NCI-H510A (cell line): Measurements from ENCODE around the gene CD1E.
A peak's percentile ranks its signal among the peaks of the same experiment; 100 is the strongest.
"Not testable (repeated sequence)": the region's sequence is repeated elsewhere in the genome, so short reads cannot be mapped to it uniquely, and the experiment has no call there.

Experiments
- DNase-seq: peaks from one replicate; lab custom pipeline; 2025; lab: John Stamatoyannopoulos, UW

CD1E gene

DNA sequence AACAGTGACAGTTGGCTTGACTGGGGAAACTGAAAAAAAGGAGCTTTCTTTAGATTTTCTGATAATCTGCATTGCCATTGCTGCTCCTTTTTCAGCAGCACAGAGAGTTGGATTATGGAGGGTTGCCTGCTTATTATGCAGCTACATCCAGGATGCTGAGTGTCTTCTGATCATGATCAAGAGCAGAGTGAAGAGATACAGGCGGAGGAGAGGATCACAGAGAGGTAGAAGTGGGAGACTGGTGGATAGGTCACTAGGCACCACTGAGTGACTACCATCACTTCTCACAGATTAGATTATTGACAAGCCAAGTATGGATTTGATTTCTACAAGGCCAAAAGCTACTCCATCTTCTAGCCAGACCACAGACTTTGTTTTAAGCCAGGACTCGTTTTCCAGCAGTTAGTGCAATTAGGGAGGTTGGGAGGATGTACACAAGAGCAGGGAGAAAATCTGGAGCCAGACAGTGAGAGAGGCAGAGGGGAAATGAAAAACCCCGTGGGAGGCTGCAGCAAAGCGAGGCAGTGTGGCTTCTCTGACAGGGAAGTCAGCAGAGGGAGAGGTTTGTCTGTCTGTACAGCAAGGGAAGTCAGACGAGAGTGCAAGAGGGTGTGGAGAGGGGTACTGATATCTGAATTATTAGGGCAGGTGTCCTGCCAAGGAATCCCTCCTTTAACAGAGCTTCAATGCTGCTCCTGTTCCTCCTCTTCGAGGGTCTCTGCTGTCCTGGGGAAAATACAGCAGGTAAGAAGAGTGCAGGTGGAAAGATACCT is at the start of gene CD1E:
Gene CD1E (plus strand): TSS at position 592 of the 773 bp plus-strand sequence. CDS start 95 bp downstream, at position 687.
- DNase-seq: no peak

DNA sequence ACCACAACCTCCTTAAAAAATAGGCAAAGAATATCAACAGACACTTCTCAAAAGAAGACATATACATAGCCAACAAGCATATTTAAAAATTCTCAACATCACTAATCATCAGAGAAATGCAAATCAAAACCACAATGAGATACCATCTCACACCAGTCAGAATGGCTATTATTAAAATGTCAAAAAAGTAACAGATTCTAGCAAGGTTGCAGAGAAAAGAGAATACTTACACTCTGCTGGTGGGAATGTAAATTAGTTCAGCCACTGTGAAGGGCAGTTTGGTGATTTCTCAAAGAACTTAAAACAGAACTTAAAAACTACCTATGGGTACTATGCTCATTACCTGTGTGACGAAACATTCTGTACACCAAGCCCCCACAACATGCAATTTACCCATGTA is 43.1 kb upstream of the CD1E start:
- DNase-seq: no peak

DNA sequence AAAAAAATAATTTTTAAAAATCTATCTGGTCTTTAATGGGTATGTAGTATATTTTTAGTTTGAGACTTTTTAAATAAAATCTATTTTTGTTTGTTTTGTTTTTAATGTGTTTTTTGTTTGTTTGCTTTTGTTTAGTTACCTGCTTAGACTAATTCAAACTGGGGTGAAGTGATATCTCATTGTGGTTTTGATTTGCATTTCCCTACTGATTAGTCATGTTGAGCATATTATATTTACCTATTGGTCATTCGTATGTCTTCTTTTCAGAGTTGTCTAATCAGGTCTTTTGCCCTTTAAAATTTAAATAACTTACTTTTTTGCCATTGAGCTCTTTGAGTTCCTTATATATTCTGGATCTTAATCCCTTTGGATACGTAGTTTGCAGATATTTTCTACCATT is 42.6 kb upstream of the CD1E start:
- DNase-seq: no peak

DNA sequence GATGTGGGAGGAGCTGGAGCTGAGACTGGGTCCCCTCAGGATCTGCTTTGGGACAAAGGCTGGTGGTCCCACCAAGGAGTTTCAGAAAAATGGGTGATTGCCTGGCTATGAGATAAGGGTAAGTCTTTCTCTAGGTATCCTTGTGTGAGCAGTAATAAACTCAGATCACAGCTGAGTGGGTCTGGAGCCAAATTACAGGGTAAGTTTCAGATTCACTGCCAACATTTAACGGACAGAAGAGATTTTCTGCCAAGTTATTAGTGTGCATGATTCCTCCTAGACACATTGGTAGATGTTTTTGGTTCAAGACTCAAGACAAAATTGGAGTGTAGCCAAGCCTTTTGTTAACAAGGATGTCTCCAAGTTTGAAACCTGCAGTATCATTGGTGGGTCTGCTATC is 29.8 kb upstream of the CD1E start:
- no peak for DNase-seq

DNA sequence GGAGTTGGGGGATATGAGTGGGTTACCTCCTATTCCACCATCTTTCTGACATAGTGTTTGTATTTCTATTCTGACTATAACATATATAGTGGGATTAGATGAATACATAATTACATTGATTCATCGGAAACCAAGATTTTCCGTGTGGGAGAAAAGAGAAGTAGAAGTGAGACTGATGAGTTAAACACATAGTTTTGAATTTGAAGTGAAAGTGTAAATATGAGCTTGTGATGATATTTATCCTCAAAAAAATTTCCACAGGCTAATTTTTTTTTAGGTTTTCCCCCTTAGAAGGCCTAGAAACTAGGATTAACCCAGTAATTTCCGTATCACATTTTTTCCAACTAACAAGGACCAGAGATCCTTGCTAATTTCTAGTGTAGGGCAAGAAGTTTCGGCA is 29.3 kb upstream of the CD1E start:
- no peak for DNase-seq

DNA sequence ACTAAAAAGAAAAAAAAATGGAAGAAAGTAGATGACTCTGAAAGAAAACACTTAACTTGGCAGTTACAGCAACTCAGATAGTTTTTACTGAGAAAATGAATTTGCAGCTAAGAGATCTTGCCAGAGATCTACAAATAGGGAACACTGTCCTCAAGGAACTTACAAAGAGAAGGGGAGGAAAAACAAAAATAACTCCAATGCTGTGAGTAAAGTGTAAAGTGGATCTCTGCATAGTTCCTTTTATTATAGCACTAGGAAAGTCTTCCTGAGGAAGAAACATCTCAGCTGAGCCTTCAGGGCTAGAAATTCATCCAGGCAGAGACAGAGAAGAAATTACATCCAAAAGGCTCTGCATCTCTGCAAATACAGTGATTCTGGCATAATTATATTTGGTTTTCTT is 26.2 kb upstream of the CD1E start:
- no peak for DNase-seq

DNA sequence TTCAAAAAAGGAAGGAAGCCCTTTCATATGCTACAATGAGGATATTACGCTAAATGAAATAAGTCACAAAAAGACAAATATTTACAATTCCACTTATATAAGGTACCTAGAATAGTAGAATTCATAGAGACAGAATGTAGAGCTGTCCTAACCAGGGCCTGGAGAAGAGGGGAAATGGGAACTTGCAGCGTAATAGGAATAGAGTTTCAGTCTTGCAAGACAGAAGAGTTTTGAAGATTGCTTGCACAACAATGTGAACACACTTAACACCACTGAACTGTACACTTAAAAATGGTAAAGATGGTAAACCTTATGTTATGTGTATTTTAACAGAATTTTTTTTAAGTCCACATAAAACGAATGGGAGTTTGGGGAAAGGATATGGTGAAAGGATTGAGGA is 25.3 kb upstream of the CD1E start:
- DNase-seq: no peak

DNA sequence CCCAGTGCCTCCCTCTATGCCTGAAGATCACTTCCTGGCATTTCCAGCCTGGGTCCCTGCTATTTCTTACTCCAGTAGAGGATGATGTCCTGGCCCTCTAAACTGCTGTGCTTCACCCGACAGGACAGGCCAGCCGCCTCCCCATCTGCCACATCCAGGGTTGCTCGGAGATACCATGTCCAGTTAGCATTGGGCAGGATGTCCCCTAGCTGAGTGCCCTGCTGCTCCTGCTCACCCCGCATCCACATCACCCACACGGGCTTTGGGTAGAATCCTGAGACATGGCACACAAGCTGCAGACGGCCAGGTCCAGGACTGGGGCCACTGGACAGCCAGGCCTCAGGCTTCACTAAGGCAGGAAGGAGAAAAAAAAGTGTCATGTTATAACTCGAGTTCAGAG is 24.4 kb upstream of the CD1E start:
- no peak for DNase-seq

DNA sequence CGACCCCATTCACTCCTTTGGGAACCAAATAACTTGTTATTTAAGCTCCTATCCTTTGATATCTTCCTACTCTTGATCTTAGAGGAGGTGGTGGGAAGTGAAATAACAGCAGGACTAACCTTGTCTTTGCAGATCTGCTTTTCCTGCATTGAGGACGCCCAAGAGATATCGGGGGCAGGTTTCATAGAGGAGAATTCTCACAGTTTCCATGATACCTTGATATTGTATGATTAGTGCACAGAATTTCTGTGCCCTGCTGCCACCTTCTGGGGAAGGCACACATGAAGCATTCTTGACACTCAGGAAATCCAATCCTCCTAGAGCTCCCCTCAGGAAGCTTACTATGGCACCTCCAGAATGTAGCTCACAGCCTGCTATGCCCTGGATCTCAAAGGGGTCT is 24.0 kb upstream of the CD1E start:
- no peak for DNase-seq

DNA sequence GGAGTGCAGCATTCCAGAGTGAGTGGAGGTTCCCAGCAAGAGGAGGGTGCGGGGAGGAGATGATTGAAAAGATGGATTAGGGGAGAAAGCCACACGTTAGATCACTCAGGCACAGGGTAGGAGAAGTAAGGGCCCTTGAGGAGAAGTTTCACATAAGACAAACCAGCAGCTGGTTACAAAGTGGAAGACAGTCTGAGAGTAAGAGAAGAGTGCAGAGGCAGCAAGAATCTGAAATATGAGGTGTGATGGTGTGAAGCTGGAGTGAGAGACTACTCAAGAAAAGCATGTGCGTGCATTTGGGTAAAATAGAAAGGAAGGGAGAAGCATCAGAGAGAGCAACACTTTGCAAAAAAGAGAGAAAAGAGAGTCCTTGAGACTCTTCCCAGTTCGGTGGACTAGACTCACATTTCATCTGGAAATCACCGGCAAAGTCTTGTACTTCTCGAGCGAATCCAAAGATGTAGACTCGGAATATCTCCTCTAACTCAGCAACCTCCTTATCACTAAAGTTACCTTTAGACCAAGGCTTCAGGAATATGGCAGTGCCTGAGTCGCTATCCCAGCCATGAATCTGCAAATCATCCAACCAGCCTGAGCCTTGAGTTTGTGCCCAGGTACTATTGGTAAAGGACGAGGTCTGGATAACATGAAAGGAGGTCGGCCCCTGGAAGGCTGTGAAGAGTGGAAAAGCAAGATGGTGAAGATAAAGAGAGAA is 23.1 kb upstream of the CD1E start:
- DNase-seq: no peak

DNA sequence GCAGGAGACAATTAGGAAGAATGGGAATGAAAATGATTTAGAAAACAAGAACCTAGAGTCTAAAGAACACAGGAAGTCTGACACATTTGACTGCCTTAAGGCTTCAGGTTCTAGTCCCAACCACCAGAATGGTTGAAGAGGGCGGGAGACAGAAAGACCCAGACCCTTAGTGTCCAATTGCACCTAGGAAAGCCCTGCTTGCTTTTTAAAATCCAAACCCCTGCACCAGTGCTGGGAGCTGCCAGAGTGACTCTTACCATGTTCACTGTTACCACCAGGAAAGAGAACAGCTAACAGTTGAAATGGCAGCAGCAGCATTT is 22.6 kb upstream of the CD1E start:
- no peak for DNase-seq

DNA sequence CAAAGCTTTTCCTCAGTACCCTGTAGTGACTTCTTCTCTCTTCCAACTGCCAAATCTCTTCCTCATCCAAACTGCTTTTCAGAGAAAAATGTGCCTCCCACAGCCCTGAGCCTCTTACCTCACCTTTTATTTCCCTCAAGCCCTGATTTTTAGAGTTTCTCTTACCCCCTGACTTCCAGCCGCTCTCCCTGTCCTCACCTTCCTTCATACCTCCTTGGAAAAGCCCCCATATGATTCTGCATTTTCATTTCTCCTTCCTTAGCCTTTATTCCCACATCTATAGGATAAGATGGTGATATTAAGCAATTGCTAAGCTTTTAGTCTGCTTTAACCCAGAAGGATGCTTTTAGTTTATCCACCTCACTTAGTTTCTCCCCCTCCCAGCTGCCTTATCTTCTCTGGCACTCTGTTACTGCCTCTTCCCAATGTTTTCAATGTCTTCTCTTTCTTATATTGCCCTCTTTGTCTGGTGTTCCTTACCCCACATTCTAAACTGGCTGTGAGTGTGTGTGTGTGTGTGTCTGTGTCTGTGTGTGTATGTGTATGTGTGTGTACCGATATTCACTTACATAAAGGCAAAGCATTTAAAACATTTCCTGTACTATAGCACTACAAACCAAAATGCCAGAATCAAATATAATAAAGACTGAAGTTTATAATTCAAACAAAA is 22.1 kb upstream of the CD1E start, which contains the start of gene CD1B:
Gene CD1B (minus strand): TSS at position 51 of the 670 bp plus-strand sequence. CDS start 108 bp downstream, outside the sequence.
- no peak for DNase-seq

DNA sequence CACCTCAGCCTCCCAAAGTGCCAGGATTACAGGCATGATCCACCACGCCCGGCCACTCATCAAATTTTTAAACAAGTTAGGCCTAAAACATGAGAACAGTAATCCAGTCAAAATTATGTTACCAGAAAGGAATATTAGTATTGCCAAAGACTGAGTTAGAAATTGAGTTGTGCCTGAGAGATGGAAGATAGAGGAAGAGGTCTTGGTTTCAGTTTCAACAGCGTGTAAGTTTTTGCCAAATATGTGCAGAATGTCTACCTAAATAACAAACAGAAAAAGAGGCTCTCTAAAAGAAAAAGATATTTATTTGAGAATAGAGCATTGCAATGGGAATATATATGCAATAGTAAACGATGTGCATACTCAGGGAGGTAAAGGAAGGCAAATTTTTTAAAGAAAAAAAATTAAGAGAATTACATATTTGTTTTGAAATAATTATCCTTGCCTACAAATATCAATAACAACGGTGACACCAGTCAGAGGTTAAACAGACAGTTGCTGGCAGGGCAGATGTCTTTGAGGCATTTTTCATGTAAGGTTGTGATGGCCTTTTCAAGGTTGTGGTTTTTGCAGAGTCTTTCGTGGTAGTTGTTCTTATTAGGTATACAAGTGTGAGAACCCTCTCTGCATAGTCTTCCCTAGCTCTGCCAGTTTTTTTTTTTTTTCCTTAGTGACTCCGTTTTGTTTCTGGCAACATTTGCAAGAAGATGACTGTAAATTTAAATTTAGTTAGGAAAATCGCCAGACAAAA is 20.1 kb upstream of the CD1E start:
- DNase-seq: no peak

DNA sequence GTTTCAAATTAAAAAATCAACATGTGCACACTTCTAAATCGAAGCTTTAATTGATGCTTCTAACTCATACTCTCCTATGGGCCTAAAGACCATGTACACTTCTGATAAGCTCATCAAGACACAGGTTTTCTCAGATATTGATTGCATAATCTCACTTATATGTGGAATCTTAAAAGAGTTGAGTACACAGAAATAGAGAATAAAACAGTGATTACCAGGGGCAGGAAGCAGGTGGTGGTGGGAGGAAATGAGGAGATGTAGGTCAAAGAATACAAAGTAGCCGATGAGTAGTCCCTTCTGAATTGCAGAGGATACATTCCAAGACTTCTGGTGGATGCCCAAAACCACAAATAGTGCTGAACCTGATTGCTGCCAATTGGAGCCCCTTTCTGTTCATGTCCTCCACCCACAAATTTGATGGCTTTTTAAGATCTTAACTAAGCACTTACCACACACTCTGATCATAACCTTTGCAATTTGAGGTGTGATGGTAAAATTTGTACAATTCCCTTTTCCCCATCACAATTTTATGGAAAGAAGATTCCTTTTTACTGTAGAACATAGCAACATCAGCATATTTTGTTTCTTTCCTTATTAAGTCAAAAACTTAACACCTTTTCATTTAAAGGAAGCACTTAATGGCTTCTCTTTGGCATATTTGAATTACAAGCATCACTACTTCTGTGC is 19.0 kb upstream of the CD1E start:
- DNase-seq: no peak

DNA sequence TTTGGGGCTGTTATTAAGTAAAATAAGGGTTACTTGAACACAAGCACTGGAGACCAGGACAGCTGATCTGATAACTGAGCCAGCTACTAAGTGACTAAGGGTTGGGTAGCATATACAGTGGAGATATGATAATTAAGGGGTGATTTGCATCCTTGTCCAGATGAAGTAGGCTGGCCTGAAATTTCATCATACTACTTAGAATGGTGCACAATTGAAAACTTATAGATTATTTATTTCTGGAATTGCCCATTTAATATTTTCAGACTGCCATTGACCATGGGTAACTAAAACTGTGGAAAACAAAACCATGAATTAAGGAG is 18.5 kb upstream of the CD1E start:
- no peak for DNase-seq

DNA sequence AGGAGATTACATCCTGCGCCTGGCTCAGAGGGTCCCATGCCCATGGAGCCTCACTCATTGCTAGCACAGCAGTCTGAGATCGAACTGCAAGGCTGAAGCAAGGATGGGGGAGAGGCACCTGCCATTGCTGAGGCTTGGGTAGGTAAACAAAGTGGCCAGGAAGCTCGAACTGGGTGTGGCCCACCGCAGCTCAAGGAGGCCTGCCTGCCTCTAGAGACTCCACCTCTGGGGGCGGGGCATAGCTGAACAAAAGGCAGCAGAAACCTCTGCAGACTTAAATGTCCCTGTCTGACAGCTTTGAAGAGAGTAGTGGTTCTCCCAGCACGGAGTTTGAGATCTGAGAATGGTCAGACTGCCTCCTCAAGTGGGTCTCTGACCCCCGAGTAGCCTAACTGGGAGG is 17.3 kb upstream of the CD1E start:
- DNase-seq: not testable (repeated sequence)

DNA sequence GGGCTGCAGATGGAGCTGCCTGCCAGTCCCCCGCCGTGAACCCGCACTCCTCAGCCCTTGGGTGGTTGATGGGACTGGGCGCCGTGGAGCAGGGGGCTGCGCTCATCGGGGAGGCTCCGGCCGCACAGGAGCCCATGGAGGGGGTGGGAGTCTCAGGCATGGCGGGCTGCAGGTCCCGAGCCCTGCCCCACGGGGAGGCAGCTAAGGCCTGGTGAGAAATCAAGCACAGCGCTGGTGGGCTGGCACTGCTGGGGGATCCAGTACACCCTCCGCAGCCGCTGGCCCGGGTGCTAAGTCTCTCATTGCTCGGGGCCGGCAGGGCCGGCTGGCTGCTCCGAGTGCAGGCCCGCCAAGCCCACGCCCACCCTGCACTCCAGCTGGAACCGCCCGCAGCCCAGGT is 4.7 kb upstream of the CD1E start:
- DNase-seq: not testable (repeated sequence)

DNA sequence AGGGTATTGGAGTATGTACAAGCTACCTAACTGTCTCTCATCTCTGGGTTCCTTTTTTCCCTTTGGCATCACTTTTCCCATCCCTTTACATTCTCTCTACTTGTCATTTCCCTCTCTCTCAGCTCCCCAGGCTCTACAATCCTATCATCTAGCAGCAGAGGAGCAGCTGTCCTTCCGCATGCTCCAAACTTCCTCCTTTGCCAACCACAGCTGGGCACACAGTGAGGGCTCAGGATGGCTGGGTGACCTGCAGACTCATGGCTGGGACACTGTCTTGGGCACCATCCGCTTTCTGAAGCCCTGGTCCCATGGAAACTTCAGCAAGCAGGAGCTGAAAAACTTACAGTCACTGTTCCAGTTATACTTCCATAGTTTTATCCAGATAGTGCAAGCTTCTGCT is 561 bp downstream of the CD1E start:
- no peak for DNase-seq

DNA sequence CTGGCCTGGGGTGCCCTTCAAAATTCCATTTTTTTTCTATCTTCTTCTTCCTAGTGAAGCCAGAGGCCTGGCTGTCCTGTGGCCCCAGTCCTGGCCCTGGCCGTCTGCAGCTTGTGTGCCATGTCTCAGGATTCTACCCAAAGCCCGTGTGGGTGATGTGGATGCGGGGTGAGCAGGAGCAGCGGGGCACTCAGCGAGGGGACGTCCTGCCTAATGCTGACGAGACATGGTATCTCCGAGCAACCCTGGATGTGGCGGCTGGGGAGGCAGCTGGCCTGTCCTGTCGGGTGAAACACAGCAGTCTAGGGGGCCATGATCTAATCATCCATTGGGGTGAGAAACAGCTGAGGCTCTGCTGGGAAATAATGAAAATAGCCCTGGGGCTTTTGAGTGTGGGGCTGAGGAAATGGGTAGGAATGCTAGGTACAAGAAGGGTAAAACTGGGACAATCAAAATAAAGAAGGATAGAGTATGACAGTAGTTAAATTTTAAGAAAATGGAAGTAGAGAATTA is 2.1 kb downstream of the CD1E start:
- DNase-seq: no peak

DNA sequence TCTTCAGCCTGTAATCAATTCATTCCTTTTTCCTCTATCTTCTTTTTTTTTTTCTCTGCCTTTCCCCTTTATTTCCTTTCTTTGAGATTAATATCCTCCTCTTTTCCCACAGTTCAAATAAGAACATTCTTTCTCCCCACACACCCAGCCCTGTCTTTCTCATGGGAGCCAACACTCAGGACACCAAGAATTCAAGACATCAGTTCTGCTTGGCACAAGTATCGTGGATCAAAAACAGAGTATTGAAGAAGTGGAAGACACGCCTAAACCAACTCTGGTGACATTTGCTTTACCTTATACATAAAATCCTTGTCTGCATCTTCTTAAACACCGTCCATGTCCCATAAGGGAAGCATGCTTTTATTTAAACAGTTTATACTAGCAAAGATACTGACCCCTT is 2.9 kb downstream of the CD1E start:
- DNase-seq: no peak

DNA sequence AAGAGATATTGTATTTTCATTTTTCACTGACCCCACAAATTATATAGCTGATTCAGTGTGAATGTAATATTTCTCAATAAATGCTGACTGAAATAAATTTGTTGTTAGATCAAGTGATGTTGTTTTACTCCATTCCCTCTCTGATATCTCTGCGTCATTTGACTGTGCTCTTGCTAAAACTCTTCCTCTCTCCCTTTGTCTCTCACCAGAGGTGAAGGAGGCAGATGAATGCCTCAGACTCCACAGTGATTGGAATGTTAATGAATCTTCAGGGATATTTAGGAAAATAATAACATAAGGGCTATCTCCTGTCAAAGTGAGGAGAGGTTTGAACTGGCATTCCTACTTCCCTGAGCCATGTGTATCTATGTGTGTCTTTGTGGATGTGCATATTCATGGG is 3.7 kb downstream of the CD1E start:
- no peak for DNase-seq

DNA sequence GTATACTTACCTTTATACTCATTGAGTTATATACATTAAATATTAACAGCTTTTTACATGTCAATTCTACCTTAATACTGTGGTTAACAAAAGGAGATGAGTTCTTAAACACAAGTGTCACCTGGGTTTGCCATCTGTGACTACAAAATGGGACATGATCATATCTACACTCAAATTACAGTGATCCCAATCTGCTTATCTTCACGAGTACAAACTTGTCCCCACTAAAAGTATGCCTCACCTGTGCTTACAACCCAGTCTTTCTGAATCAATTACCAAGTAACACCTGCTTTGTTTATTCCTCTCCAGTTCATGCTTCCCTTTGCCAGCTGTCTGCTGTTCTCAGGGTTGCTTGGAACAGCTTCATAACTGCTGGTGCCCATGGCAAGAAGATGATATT is 8.8 kb downstream of the CD1E start:
- peak; percentile 6 for DNase-seq
